ENCODE data around the gene ZRANB1. TPM values are rescaled to one million over a fixed set of nuclear protein-coding genes. Genes with fewer than 3 reads are reported as not detected.

Gene ZRANB1
- total and polyA plus RNA-seq, 2 of the 13 experiments (the other 11 are each of a cell fraction or from before 2014, with no cell fraction given) = 10.3 to 19.6 TPM

- TF ChIP-seq ZNF414 (CRISPR knock-in tag; IDR thresholded peaks at IDR 0.05) (no peak), MIER2 (CRISPR knock-in tag; IDR thresholded peaks at IDR 0.05) (no peak), ZNF580 (CRISPR knock-in tag; IDR thresholded peaks at IDR 0.05; ENCODE audit: borderline replicate concordance, low read depth) (no peak), GPBP1L1 (CRISPR knock-in tag; IDR thresholded peaks at IDR 0.05) (no peak), SALL1 (CRISPR knock-in tag; IDR thresholded peaks at IDR 0.05) (no peak), ETS1 (CRISPR knock-in tag; IDR thresholded peaks at IDR 0.05) (no peak)
Observed at GRCh38 chr10:124977161-124977560, 35.2 kb downstream of the ZRANB1 start (continued).

- BruUV-seq (replicated peaks) = no TSS peak
- Histone ChIP-seq H3K79me2 (ENCODE audit: insufficient read depth, low read length) (no peaks in the 10 kb centered on the region), H3K4me2 (ENCODE audit: low read depth, low read length) (no peak overlapping the region), H3K4me1 (ENCODE audit: insufficient read depth, low read length) (no peaks in the 10 kb centered on the region), H3K27ac (ENCODE audit: extremely low read length, insufficient read depth, low read length) (no peak overlapping the region), H4K20me1 (ENCODE audit: insufficient read depth, low read length) (no peaks in the 10 kb centered on the region; the same call in none of the 2 replicates), H2AFZ (ENCODE audit: low read length) (no peak overlapping the region), H3K9me3 (ENCODE audit: low read length) (no peaks in the 10 kb centered on the region), H3K27me3 (ENCODE audit: control insufficient read depth in 1 of 2, insufficient read depth in 2 of 2, low read length in 2 of 2) (no peaks in the 10 kb centered on the region), H3K9ac (ENCODE audit: insufficient read depth, low read depth, low read length) (no peak overlapping the region), H3K36me3 (replicated peaks in 1 of 2; ENCODE audit: control insufficient read depth in 1 of 2, insufficient read depth in 2 of 2, low read length in 2 of 2) (peaks cover 21 to 53% of the 10 kb centered on the region in 2 experiments), H3K4me3 (replicated peaks in 1 of 3; ENCODE audit: insufficient read depth in 1 of 3, low read depth in 2 of 3, low read length in 3 of 3) (no peak overlapping the region)
- no peak for FAIRE-seq
- intact Hi-C loops (cut with micrococcal nuclease; ENCODE audit: unreplicated experiment) = no loop called here
- 94% methylated on average over 4 of the region's 4 CpGs for WGBS (ENCODE audit: low lambda C conversion rate)
- POLR2A ChIA-PET = no interaction called here
- DNase-seq (ENCODE audit: low spot score) = no peak
- CTCF ChIA-PET (ENCODE audit: low intra/inter-chr PET ratio, low total read pairs) = no interaction called here
- ATAC-seq = no peak; the same call in 2 of the 3 replicates
- in situ Hi-C loops (cut with HindIII; ENCODE audit: extremely low pct_ligation_motif_present, low pct_unique_long_range_greater_than_20kb) = no loop called here
- TF ChIP-seq ZNF562 (CRISPR knock-in tag; IDR thresholded peaks at IDR 0.05; ENCODE audit: borderline replicate concordance) (no peak), RFX1 (IDR thresholded peaks at IDR 0.05) (no peak), FOXJ3 (CRISPR knock-in tag; IDR thresholded peaks at IDR 0.05; ENCODE audit: borderline replicate concordance) (no peak), MXI1 (IDR thresholded peaks at IDR 0.05; ENCODE audit: borderline replicate concordance, low read depth, low read length) (no peak), ZFP1 (CRISPR knock-in tag; IDR thresholded peaks at IDR 0.05) (no peak)
- TF ChIP-seq, protein P1, sequence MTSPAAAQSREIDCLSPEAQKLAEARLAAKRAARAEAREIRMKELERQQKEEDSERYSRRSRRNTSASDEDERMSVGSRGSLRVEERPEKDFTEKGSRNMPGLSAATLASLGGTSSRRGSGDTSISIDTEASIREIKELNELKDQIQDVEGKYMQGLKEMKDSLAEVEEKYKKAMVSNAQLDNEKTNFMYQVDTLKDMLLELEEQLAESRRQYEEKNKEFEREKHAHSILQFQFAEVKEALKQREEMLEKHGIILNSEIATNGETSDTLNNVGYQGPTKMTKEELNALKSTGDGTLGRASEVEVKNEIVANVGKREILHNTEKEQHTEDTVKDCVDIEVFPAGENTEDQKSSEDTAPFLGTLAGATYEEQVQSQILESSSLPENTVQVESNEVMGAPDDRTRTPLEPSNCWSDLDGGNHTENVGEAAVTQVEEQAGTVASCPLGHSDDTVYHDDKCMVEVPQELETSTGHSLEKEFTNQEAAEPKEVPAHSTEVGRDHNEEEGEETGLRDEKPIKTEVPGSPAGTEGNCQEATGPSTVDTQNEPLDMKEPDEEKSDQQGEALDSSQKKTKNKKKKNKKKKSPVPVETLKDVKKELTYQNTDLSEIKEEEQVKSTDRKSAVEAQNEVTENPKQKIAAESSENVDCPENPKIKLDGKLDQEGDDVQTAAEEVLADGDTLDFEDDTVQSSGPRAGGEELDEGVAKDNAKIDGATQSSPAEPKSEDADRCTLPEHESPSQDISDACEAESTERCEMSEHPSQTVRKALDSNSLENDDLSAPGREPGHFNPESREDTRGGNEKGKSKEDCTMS (CRISPR knock-in tag; conservative IDR thresholded peaks at IDR 0.05) = no peak
Observed at GRCh38 chr10:124977648-124978375, 35.9 kb downstream of the ZRANB1 start.

Data from HepG2 (cell line).